HTR-8/SVneo (cell line): ENCODE data around the gene ASIP.
"Not testable (repeated sequence)": the region's sequence is repeated elsewhere in the genome, so short reads cannot be mapped to it uniquely, and the experiment has no call there.

ENCODE experiments used
- DNase-seq: peaks from one replicate; pipeline ENCODE4 v3.0.0; 2011; ENCODE audit warnings: low spot score, mixed read lengths; ENCODE audit not compliant: insufficient read length
- FAIRE-seq: peaks from 2 replicates; lab custom pipeline; 2011; peaks lifted over from hg19 to GRCh38; lab: Jason Lieb, UNC

Gene ASIP

GRCh38 chr20:34240121-34240520 is 1.1 kb upstream of the ASIP start:
- FAIRE-seq, result no peak
- DNase-seq, result no peak

GRCh38 chr20:34242015-34242414 is 792 bp downstream of the ASIP start:
- not testable (repeated sequence) for DNase-seq, FAIRE-seq

DNA sequence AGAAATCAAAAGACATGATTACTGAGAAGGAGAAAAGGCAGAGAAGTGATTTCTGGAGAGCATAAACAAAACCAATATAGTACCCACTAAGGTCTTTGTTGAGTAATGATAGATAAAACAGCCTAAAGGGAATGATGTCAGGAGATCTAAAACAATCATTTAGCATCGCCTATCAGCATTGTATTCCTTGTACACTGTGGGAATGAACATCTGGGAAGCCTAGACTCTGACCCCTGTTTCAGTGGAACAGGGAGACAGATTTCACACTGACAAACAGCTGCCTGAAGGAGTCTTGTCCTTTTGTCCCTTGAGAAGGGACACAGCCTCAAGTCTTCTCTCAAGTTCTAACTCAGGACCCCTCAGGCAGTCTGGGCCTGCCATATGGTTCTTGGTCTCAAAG is 1.7 kb downstream of the ASIP start:
- no peak for DNase-seq
- FAIRE-seq, result no peak

GRCh38 chr20:34243377-34243776 is 2.2 kb downstream of the ASIP start:
- FAIRE-seq (no peak), DNase-seq (no peak)

DNA sequence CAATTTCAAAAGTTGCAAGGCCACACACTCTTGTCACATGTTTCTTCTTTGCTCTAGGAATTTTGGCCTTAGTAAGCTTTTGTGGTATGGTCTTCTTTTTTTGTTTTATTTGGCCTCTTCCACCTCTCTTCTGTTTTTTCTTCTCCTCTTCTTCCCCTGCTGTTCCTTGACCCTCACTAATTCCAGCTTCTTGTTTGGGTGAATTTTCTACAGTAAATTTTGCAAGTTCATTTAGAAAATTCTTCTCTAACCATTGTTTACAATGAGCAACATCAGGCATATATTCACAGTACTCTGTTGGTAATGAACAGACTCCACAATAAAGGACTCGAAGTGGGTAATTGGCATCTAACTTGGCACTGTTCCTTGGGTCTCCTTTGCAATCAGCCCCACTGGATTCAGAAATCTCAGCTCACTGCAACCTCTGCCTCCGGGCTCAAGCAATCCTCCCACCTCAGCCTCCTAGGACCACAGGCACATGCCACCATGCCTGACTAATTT is 5.0 kb downstream of the ASIP start:
- no peak for DNase-seq
- FAIRE-seq, result no peak

- no peak for FAIRE-seq
These were observed 8.1 kb downstream of the ASIP start for GRCh38 chr20:34249291-34249690.

GRCh38 chr20:34250005-34250404 is 8.8 kb downstream of the ASIP start:
- FAIRE-seq (no peak), DNase-seq (no peak)

More at GRCh38 chr20:34249291-34249690, 8.1 kb downstream of the ASIP start:
- no peak for DNase-seq

DNA sequence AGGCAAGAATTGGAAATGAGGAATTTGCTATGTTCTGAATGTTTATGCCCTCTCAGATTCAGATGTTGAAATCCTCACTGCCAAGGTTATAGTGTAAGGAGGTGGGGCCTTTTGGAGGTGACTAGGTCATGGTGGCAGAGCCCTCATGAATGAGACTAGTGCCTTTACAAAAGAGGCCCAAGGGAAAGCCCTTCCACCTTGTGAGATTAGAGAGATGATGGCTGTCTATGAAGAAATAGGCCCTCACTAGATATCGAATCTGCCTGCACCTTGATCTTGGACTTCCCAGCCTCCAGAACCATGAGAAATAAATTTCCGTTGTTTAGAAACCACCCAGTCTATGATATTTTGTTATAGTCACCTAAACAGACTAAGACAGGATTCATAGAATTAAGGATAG is 10.4 kb downstream of the ASIP start:
- DNase-seq (no peak), FAIRE-seq (no peak)

GRCh38 chr20:34252431-34253086 is 11.3 kb downstream of the ASIP start:
- not testable (repeated sequence) for FAIRE-seq, DNase-seq

DNA sequence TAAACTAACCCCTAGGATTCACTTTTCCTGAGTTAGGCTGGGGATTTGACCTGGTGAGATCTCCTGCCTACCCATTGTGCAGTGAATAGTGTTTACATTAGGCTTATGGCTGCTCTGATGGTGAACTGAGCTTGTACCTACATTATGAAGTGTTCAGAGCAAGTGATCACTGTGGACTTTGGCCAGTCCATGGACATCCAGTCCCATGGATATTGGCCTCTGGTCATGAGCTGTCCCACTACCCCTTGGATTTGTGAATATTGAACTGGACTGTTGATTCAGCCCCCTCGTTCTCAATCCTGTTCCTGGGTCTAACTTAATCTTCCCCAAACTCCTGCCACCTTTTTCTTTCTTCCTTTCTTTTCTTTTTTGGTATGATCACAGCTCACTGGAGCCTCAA is 13.8 kb downstream of the ASIP start:
- no peak for FAIRE-seq

GRCh38 chr20:34256629-34257124 is 15.5 kb downstream of the ASIP start:
- DNase-seq (no peak), FAIRE-seq (no peak)

More for the DNA sequence above, 13.8 kb downstream of the ASIP start:
- no peak for DNase-seq

DNA sequence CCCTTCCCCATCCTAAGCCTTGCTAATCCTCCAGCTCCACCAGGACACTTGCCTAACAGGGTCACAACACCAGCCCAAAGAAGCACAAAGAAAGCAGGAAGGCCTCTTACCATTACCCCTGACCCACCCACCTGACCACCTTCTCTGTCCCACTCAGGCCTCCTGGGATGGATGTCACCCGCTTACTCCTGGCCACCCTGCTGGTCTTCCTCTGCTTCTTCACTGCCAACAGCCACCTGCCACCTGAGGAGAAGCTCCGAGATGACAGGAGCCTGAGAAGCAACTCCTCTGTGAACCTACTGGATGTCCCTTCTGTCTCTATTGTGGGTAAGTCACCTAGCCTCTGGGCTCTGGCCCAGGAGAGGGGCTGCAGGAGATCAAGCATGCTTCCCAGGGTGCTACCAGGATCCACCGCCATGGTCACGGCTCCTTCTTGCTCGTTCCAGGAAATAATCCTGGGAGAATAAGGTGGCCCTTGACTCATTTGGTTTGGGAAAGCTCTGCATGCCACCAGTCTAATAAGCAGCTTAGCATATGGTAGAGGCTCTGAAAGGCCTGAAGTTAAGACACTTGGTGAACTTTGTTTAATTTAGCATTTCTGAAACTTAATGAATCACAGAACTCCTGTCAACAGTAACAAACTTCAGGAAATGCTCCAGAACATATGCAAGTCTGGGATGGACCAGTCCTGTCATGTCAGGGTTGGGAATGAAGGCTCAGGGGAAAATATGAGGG is 19.2 kb downstream of the ASIP start:
- DNase-seq, result no peak
- no peak for FAIRE-seq

DNA sequence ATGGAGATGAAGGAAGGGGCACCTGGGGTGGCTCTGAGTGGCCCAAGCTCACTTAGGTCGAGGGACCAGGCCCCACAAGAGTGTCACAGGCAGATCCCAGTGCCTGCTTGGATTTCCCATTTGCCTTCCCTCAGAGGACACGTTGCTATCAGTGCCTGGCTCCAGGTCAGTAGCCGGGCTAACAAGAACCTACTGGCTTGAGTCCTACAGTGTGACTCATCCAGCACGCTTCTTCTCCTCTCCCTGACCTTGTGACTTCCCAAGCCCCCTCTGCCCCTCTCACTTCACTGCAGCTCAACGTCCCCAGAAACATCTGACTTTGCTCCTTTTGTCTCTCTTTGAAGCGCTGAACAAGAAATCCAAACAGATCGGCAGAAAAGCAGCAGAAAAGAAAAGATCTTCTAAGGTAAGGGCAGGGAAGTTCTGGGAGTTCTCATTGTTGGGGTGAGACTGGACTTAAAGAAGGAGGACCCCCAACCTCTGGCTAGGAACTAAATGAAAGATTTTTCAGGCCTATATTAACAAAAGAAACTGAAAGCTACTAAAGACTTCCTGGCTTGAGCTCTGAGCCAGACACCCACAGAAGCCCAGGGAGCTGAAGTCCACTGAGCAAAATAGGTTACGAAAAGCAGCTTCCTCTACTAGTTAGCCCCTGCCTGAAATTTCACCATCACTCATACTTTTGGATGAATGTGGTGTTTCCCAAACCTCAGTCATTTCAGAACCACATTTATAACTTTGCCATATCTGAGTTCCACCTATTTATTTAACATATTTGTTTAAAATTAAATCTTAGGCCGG is 21.5 kb downstream of the ASIP start:
- FAIRE-seq, result no peak
- DNase-seq, result no peak

DNA sequence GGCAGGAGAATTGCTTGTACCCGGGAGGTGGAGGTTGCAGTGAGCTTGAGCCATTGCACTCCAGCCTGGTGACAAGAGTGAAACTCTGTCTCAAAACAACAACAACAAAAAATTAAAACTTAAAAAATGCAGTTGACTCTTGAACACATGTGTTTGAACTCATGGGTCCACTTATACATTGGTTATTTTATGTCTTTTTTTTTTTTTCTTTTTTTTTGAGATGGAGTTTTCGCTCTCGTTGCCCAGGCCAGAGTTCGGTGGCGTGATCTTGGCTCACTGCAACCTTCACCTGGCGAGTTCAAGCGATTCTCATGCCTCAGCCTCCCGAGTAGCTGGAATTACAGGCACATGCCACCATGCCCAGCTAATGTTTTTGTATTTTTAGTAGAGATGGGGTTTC is 22.2 kb downstream of the ASIP start:
- DNase-seq, FAIRE-seq: not testable (repeated sequence)

- FAIRE-seq (peak; percentile 31), DNase-seq (no peak)
These were observed 22.9 kb downstream of the ASIP start for GRCh38 chr20:34264141-34264540.

DNA sequence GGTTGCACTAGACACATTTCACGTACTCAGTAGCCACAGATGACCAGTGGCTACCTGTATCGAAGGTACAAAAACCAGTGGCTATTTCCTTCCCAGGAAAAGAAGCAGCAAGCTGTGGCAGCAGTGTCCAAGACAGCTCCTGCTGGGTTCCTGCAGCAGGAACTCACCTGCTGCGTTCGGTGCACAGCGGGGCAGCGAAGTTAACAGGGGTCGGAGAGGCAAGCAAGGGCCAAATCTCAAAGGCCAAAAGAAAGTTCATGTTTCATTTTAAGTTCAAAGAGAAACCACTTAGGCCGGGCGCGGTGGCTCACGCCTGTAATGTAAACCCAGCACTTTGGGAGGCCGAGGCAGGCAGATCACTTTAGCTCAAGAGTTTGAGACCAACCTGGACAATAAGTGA is 26.9 kb downstream of the ASIP start:
- no peak for DNase-seq
- no peak for FAIRE-seq

- no peak for FAIRE-seq
These were observed 27.8 kb downstream of the ASIP start for GRCh38 chr20:34268851-34269636.

GRCh38 chr20:34269996-34270627 is 28.9 kb downstream of the ASIP start:
- FAIRE-seq, result no peak
- no peak for DNase-seq

More at GRCh38 chr20:34268851-34269636, 27.8 kb downstream of the ASIP start:
- no peak for DNase-seq

DNA sequence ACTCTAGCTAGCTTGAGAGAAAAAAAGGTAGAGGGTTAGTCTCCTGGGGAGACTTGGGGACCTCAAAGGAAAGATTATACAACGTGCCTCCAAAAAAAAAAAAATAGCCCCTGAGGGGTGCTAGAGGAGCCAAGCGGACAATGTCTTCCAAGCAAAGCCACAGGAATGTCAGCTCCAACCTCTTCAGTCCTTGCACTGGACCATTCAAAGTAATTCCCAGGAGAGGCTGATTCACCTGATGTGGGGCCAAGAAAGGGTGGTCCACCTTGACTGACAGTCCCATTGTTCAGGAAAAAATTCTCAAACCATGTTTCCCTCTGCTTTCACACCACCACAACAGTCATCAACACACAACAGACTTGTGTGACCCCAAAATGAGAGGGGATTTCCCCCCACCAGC is 30.7 kb downstream of the ASIP start:
- peak; percentile 44 for DNase-seq
- FAIRE-seq, result no peak
